ENCODE measurements around the gene MARK1. TPM values are rescaled to one million over a fixed set of nuclear protein-coding genes. Genes with fewer than 3 reads are reported as not detected.

Gene MARK1
- total and polyA plus RNA-seq, 2 experiments from 2014 or later, result 11.1 to 13.6 TPM

GRCh38 chr1:220516722-220517042, 11.3 kb upstream of the MARK1 start:
- H3K79me2 ChIP-seq (replicated peaks; ENCODE audit: insufficient read depth), result no peaks in the 10 kb centered on the region
- Mint-ChIP-seq H3K9me3 (no peaks in the 10 kb centered on the region), H3K4me3 (no peak overlapping the region), H3K36me3 (ENCODE audit: low read depth) (no peaks in the 10 kb centered on the region), H3K27ac (no peak overlapping the region), H3K4me1 (peaks cover 6% of the 10 kb centered on the region; the same call in 2 of the 3 replicates), H3K27me3 (ENCODE audit: insufficient read depth, low read depth, poor library complexity) (no peaks in the 10 kb centered on the region)
- H4K20me1 ChIP-seq (replicated peaks; ENCODE audit: insufficient read depth), result no peaks in the 10 kb centered on the region
- H2AFZ ChIP-seq, result no peak overlapping the region; the same call in 1 of the 2 replicates
- DNase-seq (ENCODE audit: low spot score) (no peak), ATAC-seq (no peak)
- H3F3A ChIP-seq (replicated peaks; ENCODE audit: low read depth), result no peaks in the 10 kb centered on the region
- no peak overlapping the region for H3K27ac ChIP-seq (ENCODE audit: low read depth)
- H3K4me3 ChIP-seq, result no peak overlapping the region
- H3K36me3 ChIP-seq (ENCODE audit: insufficient read depth), result no peaks in the 10 kb centered on the region
- H3K27me3 ChIP-seq (ENCODE audit: insufficient read depth), result no peaks in the 10 kb centered on the region
- no peak for TF ChIP-seq STAT1 (IDR thresholded peaks at IDR 0.05; ENCODE audit: unreplicated experiment)
- TF ChIP-seq JUNB (IDR thresholded peaks at IDR 0.05; ENCODE audit: unreplicated experiment), result no peak
- no peak for TF ChIP-seq EZH2phosphoT487 (IDR thresholded peaks at IDR 0.05; ENCODE audit: unreplicated experiment)
- TF ChIP-seq CTCF (conservative IDR thresholded peaks at IDR 0.05; ENCODE audit: low read depth in 2 of 2), result no peak
- no peak for TF ChIP-seq EZH2 (IDR thresholded peaks at IDR 0.05; ENCODE audit: low read depth, unreplicated experiment)
- TF ChIP-seq POLR2AphosphoS5 (IDR thresholded peaks at IDR 0.05; ENCODE audit: low read depth), result no peak
- TF ChIP-seq ETS1 (IDR thresholded peaks at IDR 0.05), result no peak
- TF ChIP-seq, protein P1, sequence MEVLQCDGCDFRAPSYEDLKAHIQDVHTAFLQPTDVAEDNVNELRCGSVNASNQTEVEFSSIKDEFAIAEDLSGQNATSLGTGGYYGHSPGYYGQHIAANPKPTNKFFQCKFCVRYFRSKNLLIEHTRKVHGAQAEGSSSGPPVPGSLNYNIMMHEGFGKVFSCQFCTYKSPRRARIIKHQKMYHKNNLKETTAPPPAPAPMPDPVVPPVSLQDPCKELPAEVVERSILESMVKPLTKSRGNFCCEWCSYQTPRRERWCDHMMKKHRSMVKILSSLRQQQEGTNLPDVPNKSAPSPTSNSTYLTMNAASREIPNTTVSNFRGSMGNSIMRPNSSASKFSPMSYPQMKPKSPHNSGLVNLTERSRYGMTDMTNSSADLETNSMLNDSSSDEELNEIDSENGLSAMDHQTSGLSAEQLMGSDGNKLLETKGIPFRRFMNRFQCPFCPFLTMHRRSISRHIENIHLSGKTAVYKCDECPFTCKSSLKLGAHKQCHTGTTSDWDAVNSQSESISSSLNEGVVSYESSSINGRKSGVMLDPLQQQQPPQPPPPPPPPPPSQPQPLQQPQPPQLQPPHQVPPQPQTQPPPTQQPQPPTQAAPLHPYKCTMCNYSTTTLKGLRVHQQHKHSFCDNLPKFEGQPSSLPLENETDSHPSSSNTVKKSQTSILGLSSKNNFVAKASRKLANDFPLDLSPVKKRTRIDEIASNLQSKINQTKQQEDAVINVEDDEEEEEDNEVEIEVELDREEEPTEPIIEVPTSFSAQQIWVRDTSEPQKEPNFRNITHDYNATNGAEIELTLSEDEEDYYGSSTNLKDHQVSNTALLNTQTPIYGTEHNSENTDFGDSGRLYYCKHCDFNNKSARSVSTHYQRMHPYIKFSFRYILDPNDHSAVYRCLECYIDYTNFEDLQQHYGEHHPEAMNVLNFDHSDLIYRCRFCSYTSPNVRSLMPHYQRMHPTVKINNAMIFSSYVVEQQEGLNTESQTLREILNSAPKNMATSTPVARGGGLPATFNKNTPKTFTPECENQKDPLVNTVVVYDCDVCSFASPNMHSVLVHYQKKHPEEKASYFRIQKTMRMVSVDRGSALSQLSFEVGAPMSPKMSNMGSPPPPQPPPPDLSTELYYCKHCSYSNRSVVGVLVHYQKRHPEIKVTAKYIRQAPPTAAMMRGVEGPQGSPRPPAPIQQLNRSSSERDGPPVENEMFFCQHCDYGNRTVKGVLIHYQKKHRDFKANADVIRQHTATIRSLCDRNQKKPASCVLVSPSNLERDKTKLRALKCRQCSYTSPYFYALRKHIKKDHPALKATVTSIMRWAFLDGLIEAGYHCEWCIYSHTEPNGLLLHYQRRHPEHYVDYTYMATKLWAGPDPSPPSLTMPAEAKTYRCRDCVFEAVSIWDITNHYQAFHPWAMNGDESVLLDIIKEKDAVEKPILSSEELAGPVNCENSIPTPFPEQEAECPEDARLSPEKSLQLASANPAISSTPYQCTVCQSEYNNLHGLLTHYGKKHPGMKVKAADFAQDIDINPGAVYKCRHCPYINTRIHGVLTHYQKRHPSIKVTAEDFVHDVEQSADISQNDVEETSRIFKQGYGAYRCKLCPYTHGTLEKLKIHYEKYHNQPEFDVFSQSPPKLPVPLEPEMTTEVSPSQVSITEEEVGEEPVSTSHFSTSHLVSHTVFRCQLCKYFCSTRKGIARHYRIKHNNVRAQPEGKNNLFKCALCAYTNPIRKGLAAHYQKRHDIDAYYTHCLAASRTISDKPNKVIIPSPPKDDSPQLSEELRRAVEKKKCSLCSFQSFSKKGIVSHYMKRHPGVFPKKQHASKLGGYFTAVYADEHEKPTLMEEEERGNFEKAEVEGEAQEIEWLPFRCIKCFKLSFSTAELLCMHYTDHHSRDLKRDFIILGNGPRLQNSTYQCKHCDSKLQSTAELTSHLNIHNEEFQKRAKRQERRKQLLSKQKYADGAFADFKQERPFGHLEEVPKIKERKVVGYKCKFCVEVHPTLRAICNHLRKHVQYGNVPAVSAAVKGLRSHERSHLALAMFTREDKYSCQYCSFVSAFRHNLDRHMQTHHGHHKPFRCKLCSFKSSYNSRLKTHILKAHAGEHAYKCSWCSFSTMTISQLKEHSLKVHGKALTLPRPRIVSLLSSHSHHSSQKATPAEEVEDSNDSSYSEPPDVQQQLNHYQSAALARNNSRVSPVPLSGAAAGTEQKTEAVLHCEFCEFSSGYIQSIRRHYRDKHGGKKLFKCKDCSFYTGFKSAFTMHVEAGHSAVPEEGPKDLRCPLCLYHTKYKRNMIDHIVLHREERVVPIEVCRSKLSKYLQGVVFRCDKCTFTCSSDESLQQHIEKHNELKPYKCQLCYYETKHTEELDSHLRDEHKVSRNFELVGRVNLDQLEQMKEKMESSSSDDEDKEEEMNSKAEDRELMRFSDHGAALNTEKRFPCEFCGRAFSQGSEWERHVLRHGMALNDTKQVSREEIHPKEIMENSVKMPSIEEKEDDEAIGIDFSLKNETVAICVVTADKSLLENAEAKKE (CRISPR knock-in tag; IDR thresholded peaks at IDR 0.05), result no peak
- TF ChIP-seq CREB1 (CRISPR knock-in tag; IDR thresholded peaks at IDR 0.05; ENCODE audit: low read depth), result no peak
- no peak for TF ChIP-seq NANOG (IDR thresholded peaks at IDR 0.05; ENCODE audit: borderline replicate concordance)
- TF ChIP-seq, protein P2, sequence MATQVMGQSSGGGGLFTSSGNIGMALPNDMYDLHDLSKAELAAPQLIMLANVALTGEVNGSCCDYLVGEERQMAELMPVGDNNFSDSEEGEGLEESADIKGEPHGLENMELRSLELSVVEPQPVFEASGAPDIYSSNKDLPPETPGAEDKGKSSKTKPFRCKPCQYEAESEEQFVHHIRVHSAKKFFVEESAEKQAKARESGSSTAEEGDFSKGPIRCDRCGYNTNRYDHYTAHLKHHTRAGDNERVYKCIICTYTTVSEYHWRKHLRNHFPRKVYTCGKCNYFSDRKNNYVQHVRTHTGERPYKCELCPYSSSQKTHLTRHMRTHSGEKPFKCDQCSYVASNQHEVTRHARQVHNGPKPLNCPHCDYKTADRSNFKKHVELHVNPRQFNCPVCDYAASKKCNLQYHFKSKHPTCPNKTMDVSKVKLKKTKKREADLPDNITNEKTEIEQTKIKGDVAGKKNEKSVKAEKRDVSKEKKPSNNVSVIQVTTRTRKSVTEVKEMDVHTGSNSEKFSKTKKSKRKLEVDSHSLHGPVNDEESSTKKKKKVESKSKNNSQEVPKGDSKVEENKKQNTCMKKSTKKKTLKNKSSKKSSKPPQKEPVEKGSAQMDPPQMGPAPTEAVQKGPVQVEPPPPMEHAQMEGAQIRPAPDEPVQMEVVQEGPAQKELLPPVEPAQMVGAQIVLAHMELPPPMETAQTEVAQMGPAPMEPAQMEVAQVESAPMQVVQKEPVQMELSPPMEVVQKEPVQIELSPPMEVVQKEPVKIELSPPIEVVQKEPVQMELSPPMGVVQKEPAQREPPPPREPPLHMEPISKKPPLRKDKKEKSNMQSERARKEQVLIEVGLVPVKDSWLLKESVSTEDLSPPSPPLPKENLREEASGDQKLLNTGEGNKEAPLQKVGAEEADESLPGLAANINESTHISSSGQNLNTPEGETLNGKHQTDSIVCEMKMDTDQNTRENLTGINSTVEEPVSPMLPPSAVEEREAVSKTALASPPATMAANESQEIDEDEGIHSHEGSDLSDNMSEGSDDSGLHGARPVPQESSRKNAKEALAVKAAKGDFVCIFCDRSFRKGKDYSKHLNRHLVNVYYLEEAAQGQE (IDR thresholded peaks at IDR 0.05; ENCODE audit: unreplicated experiment), result no peak
- TF ChIP-seq ZNF331 (CRISPR knock-in tag; IDR thresholded peaks at IDR 0.05; ENCODE audit: low read depth), result no peak
- no peak for TF ChIP-seq ZNF114 (CRISPR knock-in tag; IDR thresholded peaks at IDR 0.05)
- no peak overlapping the region for H3K4me2 ChIP-seq
- peaks cover 12% of the 10 kb centered on the region; the same call in 1 of the 2 replicates for H3K4me1 ChIP-seq (ENCODE audit: insufficient read depth)
- H3K9me2 ChIP-seq (ENCODE audit: insufficient read depth), result no peaks in the 10 kb centered on the region; the same call in 1 of the 2 replicates
